Daoy (cell line): ENCODE measurements around the gene ZNF467. TPM values are rescaled to one million over a fixed set of nuclear protein-coding genes. Genes with fewer than 3 reads are reported as not detected.

Source experiments
- DNase-seq: peaks from one replicate; pipeline ENCODE4 v3.0.0-alpha.2; 2015; ENCODE audit warnings: low read depth
- total RNA-seq: library from RNA; depleted of rRNA; stranded (reverse); fragments of >200 nt; shearing (Covaris generic); gene quantifications from 2 replicates; pipeline ENCODE4 v1.2.3, GENCODE V29; 2014

ZNF467 gene
- total RNA-seq, 1 experiment from 2014 or later: 0.34 TPM

- no peak for DNase-seq
Observed at GRCh38 chr7:149751043-149751775, 22.2 kb downstream of the ZNF467 start.

DNA sequence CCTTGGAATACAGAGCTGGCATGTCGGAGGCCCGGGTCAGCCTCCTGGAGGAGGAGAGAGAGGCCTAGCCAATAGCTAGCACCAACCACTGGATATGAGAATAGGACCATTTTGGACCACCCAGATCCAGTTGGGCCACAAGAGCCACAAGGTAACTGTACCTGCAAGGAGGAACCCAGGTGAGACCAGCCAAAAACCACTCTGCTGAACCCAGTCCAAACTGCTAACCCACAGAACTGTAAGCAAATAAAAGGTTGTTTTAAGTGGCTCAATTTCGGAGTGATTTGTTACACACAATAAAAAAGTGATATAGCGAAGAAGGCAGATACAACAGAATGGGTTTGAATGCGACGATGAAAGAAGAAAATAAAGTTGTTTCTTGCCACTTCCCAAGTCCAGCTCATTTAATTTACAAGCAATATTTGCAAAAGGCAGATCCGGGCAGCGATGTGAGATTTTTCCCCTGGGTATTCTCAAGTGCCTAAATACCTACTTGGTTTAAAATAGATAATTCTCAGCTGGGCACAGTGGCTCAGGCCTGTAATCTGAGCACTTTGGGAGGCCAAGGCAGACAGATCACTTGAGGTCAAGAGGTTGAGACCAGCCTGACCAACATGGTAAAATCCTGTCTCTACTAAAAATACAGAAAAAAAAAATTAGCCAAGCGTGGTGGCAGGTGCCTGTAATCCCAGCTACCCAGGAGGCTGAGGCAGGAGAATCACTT is 23.1 kb downstream of the ZNF467 start:
- no peak for DNase-seq

DNA sequence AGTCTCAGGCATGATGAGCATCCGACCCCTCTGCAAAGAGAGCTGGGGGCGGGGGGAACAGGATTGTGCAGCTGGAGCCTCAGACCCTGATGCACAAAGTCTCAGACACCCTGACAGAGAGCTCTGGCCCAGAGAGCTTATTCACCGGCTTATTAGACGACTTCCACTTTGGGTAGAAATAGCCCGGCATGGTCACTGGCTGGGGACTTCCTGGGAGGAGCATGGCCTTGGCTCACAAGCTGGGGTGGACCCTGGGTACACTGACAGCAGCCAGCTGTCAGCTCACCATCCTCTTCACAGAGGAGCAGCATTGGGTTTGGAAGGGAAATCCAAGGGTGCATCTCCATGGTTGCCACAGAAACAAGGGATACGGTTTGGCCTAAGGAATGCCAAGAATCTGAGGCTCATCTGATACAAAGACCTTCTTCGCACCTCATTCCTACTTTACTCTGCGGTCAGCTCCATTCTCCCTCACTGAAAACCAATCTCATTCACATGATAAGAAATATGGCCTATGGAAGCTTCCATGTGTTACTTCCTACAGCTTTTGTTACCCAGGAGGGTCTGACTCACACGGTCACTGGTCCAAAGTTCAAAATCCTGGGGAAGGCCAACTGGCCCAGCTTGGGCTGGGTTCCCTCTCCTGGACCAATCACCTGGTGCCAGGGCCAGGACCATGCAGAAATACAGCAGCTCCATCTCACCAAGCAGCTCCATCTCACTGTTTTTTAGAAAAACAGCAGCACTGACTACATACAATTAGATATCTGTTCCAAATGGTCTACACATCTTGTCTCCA is 25.1 kb downstream of the ZNF467 start:
- peak; percentile 52 for DNase-seq

DNA sequence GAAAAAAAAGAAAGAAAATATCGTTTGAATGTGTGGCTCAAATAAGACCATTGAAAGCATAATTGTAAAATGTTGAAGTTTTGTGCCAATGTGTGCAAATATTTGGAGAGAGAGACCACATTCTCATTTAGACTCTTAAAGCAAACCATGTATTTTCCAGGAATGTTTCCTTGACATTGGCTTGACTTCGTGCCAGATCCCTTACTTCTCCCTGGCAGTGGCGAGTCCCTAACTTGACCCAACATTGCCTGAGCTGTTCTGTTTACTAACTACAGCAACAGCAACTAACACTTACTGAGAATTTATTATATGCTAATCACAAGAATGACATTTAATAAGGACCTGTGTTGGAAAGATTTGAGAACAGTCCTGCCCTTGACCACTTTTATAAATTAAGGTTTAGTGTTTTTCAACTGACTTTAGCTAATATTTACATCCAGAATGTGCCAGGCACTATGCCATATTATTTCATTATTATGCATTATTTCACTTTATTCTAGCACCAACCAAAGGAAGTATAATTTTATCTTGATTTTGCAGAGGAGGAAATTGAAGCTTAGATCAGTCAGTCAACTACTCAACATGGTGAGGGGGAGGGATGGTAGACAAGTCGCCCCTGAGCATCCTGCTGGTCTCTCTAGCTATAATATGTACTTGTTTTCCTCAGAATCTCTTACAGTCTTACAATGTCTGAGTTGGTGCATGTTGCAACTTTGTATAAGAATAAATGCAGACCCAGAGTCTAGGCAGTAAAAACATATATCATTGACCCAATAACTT is 29.7 kb downstream of the ZNF467 start:
- no peak for DNase-seq

- peak; percentile 81 for DNase-seq
Observed at GRCh38 chr7:149742075-149742701, 31.2 kb downstream of the ZNF467 start.

GRCh38 chr7:149741629-149742028 is 31.8 kb downstream of the ZNF467 start:
- DNase-seq: no peak

- no peak for DNase-seq
Observed at GRCh38 chr7:149736478-149737360, 36.7 kb downstream of the ZNF467 start.

DNA sequence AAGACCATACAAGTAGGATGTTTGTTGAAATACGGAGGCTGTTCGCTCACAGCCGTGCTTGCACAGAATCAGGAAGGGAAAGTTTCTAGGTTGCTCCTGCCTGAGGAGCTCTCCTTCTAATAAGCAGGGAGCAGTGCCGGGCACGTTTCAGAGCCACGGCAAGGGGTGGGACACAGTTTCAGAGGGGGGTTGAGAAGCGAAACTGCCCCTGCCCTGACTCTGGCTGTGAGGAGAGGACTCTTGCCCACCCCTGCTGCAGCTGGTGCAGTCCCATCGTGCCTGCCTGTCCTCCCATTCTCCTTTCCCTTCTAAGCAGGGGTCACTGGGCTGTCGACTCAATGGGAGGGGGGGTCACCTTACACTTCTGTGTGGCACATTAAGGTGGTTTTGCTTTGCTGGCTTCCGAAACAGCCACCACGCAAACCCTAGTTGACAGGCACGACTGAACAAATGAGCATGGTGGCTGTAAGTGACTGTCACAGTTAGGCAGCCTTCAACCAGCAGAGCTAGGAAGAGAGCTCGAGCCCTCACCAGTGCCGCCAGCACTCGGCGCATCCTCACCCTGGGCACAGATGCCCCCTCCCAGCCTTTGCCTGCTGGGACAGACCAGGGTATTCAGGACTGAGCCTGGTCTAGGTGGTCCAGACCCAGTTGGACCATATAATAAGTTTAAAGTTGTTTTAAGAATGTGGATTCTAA is 37.5 kb downstream of the ZNF467 start:
- no peak for DNase-seq

- no peak for DNase-seq
Observed at GRCh38 chr7:149735181-149735602, 38.2 kb downstream of the ZNF467 start.

DNA sequence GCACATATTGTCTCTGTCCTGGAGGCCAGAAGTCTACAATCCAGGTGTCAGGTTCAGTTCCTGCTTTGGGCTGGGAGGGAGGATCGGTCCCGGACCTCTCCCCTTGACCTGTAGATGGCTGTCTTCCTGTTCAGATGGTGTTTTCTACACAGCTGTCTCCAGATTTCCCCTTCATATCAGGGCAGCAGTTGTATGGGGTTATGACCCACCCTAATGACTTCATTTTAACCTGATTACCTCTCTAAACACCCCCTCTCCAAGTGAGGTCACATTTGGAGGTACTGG is 38.7 kb downstream of the ZNF467 start:
- no peak for DNase-seq

- no peak for DNase-seq
Observed at GRCh38 chr7:149733924-149734790, 39.2 kb downstream of the ZNF467 start.

DNA sequence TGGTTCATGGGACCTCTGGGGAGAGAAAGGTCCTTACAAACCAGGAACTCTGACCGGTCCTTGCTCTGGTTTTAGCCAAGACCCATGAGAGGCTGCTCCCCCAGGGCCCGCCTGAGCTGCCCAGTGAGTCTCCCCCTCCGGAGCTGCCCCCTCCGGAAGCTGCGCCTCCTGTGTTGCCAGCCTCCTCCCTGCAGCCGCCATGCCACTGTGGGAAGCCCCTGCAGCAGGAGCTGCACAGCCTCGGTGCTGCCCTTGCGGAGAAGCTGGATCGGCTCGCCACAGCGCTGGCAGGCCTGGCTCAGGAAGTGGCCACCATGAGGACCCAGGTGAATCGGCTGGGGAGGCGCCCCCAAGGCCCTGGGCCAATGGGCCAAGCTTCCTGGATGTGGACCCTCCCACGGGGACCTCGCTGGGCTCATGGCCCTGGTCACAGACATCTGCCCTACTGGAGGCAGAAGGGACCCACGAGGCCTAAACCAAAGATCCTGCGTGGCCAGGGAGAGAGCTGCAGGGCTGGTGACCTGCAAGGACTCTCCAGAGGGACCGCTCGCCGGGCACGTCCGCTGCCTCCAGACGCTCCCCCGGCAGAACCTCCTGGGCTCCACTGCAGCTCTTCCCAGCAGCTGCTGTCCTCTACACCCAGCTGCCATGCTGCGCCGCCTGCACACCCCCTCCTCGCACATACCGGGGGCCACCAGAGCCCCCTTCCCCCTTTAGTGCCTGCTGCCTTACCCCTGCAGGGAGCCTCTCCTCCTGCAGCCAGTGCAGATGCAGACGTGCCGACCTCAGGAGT is 40.1 kb downstream of the ZNF467 start:
- DNase-seq: no peak

DNA sequence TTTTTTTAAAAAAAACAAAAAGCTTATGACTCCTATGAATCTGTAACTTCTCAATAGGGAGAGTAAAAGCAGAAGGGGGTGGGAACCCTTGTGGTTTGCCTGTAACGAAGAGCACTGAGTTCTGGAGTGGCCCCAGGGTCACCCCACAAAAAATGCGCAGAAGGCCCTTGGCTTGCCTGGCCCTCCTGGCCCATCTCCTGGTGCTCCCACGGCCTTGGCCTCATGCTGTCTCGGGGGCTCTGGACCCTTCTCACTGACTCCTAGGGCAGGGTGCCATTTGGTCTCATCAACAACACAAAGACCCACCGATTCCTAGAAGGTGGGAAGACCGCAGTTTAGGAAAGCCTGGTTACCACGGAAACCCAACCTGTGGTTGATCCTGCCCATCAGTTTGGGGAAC is 40.8 kb downstream of the ZNF467 start:
- no peak for DNase-seq

- DNase-seq: no peak
Observed at GRCh38 chr7:149732111-149732561, 41.3 kb downstream of the ZNF467 start.

- no peak for DNase-seq
Observed at GRCh38 chr7:149731207-149731955, 42.0 kb downstream of the ZNF467 start.

DNA sequence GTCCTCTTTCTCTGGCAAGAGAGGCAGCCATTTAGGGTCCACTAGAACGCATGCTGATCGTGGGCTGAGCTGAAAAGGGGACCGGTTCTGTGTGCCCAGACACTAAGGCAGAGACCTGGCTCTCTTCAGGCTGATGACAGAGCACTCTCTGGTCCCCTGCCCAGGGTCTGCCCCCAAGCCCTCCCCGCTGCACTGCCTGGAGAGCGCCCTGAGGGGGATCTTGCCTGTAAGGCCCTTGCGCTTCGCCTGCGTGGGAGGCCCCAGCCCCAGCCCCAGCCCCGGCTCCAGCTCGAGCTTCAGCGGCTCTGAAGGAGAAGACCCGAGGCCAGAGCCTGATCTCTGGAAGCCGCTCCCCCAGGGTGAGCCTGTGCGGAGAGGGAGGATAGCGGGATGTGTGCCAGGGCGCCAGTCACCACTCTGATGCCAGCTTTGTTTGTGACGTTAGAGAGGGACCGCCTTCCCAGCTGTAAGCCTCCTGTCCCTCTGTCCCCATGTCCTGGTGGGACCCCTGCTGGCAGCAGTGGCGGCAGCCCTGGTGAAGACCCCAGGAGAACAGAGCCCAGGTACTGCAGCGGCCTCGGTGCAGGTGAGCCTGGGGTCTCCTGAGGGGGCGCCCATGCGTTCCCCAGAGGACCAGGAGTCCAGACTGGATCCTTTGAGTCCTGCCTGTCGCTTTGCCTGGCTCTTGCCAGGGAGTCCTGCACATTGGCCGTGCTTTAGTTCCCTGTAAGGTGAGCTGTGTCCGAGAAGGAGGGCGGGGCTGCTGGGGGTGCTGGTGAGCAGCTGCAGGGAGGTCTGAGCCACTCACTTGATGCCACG is 43.2 kb downstream of the ZNF467 start:
- DNase-seq: no peak
